Measurements from ENCODE around the gene NEK6.

Gene NEK6

DNA sequence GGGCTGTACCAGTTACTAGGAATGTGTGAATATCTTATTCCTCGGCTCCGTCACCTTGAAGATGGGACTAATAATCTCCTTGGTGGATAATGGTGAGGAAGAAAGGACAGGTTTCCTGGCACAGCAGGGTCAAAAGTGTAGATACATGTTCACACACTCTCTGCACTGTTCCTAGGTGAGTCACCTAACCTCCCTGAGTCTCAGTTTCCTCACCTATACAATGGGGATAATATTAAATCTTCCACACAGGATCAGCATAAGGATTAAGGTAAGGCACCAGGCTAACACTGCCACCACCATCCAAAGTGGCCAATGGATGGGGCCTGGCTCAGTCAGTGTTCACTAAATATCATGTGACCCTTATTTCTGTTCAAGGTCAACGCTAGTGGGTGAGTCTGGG, 90.6 kb downstream of the NEK6 start:
- H3K27me3 ChIP-seq (ENCODE audit: insufficient read depth, low read depth): no peaks in the 10 kb centered on the region
- no peaks in the 10 kb centered on the region for H4K20me1 ChIP-seq (ENCODE audit: insufficient read depth)
- no peaks in the 10 kb centered on the region for H3K79me2 ChIP-seq (ENCODE audit: insufficient read depth, low read depth)
- H3K9ac ChIP-seq: no peak overlapping the region
- no peak overlapping the region for H3K4me2 ChIP-seq
- TF ChIP-seq, protein P1, sequence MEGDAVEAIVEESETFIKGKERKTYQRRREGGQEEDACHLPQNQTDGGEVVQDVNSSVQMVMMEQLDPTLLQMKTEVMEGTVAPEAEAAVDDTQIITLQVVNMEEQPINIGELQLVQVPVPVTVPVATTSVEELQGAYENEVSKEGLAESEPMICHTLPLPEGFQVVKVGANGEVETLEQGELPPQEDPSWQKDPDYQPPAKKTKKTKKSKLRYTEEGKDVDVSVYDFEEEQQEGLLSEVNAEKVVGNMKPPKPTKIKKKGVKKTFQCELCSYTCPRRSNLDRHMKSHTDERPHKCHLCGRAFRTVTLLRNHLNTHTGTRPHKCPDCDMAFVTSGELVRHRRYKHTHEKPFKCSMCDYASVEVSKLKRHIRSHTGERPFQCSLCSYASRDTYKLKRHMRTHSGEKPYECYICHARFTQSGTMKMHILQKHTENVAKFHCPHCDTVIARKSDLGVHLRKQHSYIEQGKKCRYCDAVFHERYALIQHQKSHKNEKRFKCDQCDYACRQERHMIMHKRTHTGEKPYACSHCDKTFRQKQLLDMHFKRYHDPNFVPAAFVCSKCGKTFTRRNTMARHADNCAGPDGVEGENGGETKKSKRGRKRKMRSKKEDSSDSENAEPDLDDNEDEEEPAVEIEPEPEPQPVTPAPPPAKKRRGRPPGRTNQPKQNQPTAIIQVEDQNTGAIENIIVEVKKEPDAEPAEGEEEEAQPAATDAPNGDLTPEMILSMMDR (conservative IDR thresholded peaks at IDR 0.05; ENCODE audit: low read depth, low read length): no peak
- no peaks in the 10 kb centered on the region for H3K4me1 ChIP-seq (ENCODE audit: low read depth, poor library complexity, severe bottlenecking)
- H3K4me3 ChIP-seq (IDR thresholded peaks at IDR 0.05; ENCODE audit: insufficient read depth, low read depth, low read length): no peak overlapping the region
- no peaks in the 10 kb centered on the region for H3K36me3 ChIP-seq (ENCODE audit: insufficient read depth)
- H3K27ac ChIP-seq: no peak overlapping the region
- no peak overlapping the region for H2AFZ ChIP-seq (ENCODE audit: low read depth)

DNA sequence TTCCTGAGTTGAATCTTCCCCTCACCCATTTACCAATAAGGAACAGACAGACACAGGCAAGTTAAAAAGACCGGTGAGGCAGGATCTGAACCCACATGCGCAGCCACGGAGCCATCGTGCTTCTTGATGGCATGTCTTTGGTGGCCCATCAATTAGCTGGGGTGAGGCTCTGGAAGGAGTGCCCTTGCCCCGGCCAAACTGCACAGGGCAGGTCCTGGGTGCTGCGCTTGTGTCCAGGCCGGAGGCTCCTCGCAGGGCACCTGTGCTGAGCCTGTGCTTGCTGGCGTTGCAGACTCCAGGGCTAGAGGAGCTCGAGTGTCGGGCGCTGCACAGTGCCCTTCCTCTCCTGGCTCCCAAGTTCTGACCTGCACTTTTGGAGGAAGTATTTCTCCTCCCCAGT, 91.1 kb downstream of the NEK6 start:
- TF ChIP-seq, protein P1 (conservative IDR thresholded peaks at IDR 0.05; ENCODE audit: low read depth, low read length): no peak
- H2AFZ ChIP-seq (ENCODE audit: low read depth): no peak overlapping the region
- no peaks in the 10 kb centered on the region for H3K36me3 ChIP-seq (ENCODE audit: insufficient read depth)
- H4K20me1 ChIP-seq (ENCODE audit: insufficient read depth): no peaks in the 10 kb centered on the region
- no peak overlapping the region for H3K9ac ChIP-seq
- H3K27ac ChIP-seq: no peak overlapping the region
- no peaks in the 10 kb centered on the region for H3K79me2 ChIP-seq (ENCODE audit: insufficient read depth, low read depth)
- H3K27me3 ChIP-seq (ENCODE audit: insufficient read depth, low read depth): no peaks in the 10 kb centered on the region
- H3K4me3 ChIP-seq (IDR thresholded peaks at IDR 0.05; ENCODE audit: insufficient read depth, low read depth, low read length): no peak overlapping the region
- no peaks in the 10 kb centered on the region for H3K4me1 ChIP-seq (ENCODE audit: low read depth, poor library complexity, severe bottlenecking)
- no peak overlapping the region for H3K4me2 ChIP-seq

DNA sequence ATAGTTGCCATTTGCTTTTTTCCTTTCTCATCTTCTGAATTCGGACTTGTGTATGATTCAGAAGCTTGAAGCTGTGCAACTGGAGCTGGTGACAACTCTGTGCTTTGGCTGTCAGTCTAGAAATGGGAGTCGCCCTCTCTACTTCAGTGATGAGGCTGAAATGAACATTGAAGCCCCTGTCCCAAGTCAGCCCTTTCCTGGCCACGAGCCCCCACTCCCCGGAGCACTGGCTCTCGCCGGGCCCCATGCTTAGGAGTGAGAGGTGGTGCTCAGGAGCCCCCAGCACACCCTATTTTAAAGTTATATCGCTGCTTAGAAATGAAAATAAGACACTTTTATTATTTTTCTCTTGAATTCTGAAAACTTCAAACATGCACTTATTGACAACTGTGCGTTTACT, 91.5 kb downstream of the NEK6 start:
- TF ChIP-seq, protein P1 (conservative IDR thresholded peaks at IDR 0.05; ENCODE audit: low read depth, low read length): no peak
- Histone ChIP-seq H3K79me2 (ENCODE audit: insufficient read depth, low read depth) (no peaks in the 10 kb centered on the region), H4K20me1 (ENCODE audit: insufficient read depth) (no peaks in the 10 kb centered on the region), H3K27ac (no peak overlapping the region), H3K4me3 (IDR thresholded peaks at IDR 0.05; ENCODE audit: insufficient read depth, low read depth, low read length) (no peak overlapping the region), H3K4me1 (ENCODE audit: low read depth, poor library complexity, severe bottlenecking) (no peaks in the 10 kb centered on the region), H3K27me3 (ENCODE audit: insufficient read depth, low read depth) (no peaks in the 10 kb centered on the region), H2AFZ (ENCODE audit: low read depth) (no peak overlapping the region), H3K36me3 (ENCODE audit: insufficient read depth) (no peaks in the 10 kb centered on the region), H3K9ac (no peak overlapping the region), H3K4me2 (no peak overlapping the region)

DNA sequence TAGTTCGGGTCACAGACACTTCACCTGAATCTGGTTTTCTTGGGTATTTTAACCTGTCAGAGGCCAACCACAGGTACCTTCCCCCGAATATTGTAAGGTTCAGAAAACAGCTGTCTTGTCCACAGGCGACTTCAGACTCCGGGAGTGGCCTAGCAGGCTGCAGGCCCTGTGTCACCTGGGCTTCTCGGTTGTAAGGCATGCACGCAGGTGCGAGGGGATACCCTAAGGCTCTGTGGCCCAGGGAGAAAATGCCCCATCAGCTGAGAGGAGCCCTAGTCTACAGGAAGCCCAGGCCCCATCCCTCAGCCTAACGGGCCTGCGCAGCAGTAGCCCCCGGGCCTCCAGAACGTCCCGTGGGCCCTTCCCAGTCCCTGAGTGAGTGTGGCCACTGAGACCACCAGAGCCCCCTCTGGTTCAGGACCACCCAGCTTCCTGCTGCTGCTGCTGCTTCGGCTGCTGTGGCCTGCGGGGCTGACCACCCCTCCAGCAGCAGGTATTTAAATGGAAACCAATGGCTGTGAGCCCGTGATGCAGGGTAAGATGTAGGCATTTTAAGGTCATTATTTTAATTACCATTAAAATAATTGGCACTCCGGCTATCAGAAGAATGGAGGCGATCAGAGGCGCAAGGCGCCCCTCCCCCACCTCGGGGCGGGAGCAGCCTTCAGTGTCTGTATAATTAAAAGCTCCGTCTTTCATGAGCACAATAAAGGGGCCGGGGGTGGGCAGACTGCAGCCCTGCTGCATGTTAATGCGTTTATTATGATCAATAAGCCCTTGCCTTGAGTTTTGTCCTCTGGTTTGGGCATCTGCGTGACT, 92.1 kb downstream of the NEK6 start:
- no peaks in the 10 kb centered on the region for H3K27me3 ChIP-seq (ENCODE audit: insufficient read depth, low read depth)
- H4K20me1 ChIP-seq (ENCODE audit: insufficient read depth): no peaks in the 10 kb centered on the region
- H3K4me3 ChIP-seq (IDR thresholded peaks at IDR 0.05; ENCODE audit: insufficient read depth, low read depth, low read length): no peak overlapping the region
- H2AFZ ChIP-seq (ENCODE audit: low read depth): no peak overlapping the region
- H3K4me2 ChIP-seq: no peak overlapping the region
- H3K9ac ChIP-seq: no peak overlapping the region
- H3K79me2 ChIP-seq (ENCODE audit: insufficient read depth, low read depth): no peaks in the 10 kb centered on the region
- H3K36me3 ChIP-seq (ENCODE audit: insufficient read depth): no peaks in the 10 kb centered on the region
- H3K4me1 ChIP-seq (ENCODE audit: low read depth, poor library complexity, severe bottlenecking): no peaks in the 10 kb centered on the region
- TF ChIP-seq, protein P1 (conservative IDR thresholded peaks at IDR 0.05; ENCODE audit: low read depth, low read length): no peak
- H3K27ac ChIP-seq: no peak overlapping the region

Data from KMS-11 (cell line).